Loucy (cell line): ENCODE data around the gene WDR17.

ENCODE experiments used
- CTCF ChIP-seq: fragments of 200-600 bp; sonication (generic); conservative IDR thresholded peaks from 2 replicates; pipeline ENCODE4 v1.5.1; 2014; ENCODE audit warnings: mild to moderate bottlenecking, antibody characterized with exemption, low read length
- EZH2phosphoT487 ChIP-seq: fragments of 200-600 bp; IDR thresholded peaks from 2 replicates; pipeline ENCODE4 v1.6.1; 2018; ENCODE audit warnings: antibody characterized with exemption, mild to moderate bottlenecking, moderate library complexity, borderline replicate concordance

- TF ChIP-seq EZH2phosphoT487: no peak
- no peak for TF ChIP-seq CTCF
These were observed 17.0 kb upstream of the WDR17 start for GRCh38 chr4:176048631-176049030.
